Measurements from ENCODE around the gene TPRA1. TPM values are rescaled to one million over a fixed set of nuclear protein-coding genes. Genes with fewer than 3 reads are reported as not detected.

TPRA1 gene
- total and polyA plus RNA-seq, 2 experiments from 2014 or later: 16.7 to 30.4 TPM

DNA sequence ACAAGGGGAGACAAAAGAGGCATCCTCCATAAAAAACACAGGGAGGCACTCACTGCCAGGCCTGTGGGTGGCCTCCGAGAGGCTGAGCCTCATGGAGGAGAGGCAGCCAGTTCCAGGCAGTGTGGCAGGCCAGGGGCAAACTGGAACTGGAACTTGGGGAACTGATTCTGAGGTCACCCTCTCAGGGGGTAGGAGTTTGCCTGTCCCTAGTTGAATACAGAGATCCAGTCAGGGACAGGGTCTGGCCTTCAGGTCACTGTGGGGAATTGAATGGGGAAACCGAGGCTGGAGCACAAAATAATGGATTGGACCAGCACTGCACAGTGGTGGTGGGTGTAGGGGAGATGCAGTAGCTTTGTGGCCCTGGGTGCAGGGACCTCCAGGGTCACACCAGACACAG lies 58.7 kb downstream of the TPRA1 start:
- DNase-seq (ENCODE audit: low spot score) (no peak), ATAC-seq (no peak)
- Mint-ChIP-seq H3K36me3 (ENCODE audit: low read depth) (no peaks in the 10 kb centered on the region; the same call in 2 of the 3 replicates), H3K27ac (no peak overlapping the region), H3K27me3 (ENCODE audit: insufficient read depth, low read depth, poor library complexity) (peaks cover 6% of the 10 kb centered on the region), H3K4me3 (no peak overlapping the region), H3K9me3 (no peaks in the 10 kb centered on the region), H3K4me1 (peaks cover 10% of the 10 kb centered on the region)
- H3K9me2 ChIP-seq (ENCODE audit: insufficient read depth): no peaks in the 10 kb centered on the region
- no peaks in the 10 kb centered on the region for H3K36me3 ChIP-seq (ENCODE audit: insufficient read depth)
- H3K4me1 ChIP-seq (ENCODE audit: insufficient read depth): 0 out of 2 replicates have a peak, but pooled peaks cover 2% of the 10 kb centered on the region
- H4K20me1 ChIP-seq (replicated peaks; ENCODE audit: insufficient read depth): no peaks in the 10 kb centered on the region
- H3K4me2 ChIP-seq: no peak overlapping the region
- H3F3A ChIP-seq (replicated peaks; ENCODE audit: low read depth): no peaks in the 10 kb centered on the region
- no peaks in the 10 kb centered on the region for H3K27me3 ChIP-seq (ENCODE audit: insufficient read depth)
- H3K79me2 ChIP-seq (replicated peaks; ENCODE audit: insufficient read depth): no peaks in the 10 kb centered on the region
- no peak overlapping the region for H2AFZ ChIP-seq
- H3K27ac ChIP-seq (ENCODE audit: low read depth): no peak overlapping the region
- no peak for TF ChIP-seq STAT1 (IDR thresholded peaks at IDR 0.05; ENCODE audit: unreplicated experiment)
- TF ChIP-seq EZH2phosphoT487 (IDR thresholded peaks at IDR 0.05; ENCODE audit: unreplicated experiment): no peak
- TF ChIP-seq POLR2AphosphoS5 (IDR thresholded peaks at IDR 0.05; ENCODE audit: low read depth): no peak
- TF ChIP-seq ZNF331 (CRISPR knock-in tag; IDR thresholded peaks at IDR 0.05; ENCODE audit: low read depth): no peak
- TF ChIP-seq, protein P1, sequence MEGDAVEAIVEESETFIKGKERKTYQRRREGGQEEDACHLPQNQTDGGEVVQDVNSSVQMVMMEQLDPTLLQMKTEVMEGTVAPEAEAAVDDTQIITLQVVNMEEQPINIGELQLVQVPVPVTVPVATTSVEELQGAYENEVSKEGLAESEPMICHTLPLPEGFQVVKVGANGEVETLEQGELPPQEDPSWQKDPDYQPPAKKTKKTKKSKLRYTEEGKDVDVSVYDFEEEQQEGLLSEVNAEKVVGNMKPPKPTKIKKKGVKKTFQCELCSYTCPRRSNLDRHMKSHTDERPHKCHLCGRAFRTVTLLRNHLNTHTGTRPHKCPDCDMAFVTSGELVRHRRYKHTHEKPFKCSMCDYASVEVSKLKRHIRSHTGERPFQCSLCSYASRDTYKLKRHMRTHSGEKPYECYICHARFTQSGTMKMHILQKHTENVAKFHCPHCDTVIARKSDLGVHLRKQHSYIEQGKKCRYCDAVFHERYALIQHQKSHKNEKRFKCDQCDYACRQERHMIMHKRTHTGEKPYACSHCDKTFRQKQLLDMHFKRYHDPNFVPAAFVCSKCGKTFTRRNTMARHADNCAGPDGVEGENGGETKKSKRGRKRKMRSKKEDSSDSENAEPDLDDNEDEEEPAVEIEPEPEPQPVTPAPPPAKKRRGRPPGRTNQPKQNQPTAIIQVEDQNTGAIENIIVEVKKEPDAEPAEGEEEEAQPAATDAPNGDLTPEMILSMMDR (conservative IDR thresholded peaks at IDR 0.05; ENCODE audit: low read depth in 2 of 2): no peak
- no peak for TF ChIP-seq ZNF114 (CRISPR knock-in tag; IDR thresholded peaks at IDR 0.05)
- no peak for TF ChIP-seq JUNB (IDR thresholded peaks at IDR 0.05; ENCODE audit: unreplicated experiment)
- TF ChIP-seq, protein P2, sequence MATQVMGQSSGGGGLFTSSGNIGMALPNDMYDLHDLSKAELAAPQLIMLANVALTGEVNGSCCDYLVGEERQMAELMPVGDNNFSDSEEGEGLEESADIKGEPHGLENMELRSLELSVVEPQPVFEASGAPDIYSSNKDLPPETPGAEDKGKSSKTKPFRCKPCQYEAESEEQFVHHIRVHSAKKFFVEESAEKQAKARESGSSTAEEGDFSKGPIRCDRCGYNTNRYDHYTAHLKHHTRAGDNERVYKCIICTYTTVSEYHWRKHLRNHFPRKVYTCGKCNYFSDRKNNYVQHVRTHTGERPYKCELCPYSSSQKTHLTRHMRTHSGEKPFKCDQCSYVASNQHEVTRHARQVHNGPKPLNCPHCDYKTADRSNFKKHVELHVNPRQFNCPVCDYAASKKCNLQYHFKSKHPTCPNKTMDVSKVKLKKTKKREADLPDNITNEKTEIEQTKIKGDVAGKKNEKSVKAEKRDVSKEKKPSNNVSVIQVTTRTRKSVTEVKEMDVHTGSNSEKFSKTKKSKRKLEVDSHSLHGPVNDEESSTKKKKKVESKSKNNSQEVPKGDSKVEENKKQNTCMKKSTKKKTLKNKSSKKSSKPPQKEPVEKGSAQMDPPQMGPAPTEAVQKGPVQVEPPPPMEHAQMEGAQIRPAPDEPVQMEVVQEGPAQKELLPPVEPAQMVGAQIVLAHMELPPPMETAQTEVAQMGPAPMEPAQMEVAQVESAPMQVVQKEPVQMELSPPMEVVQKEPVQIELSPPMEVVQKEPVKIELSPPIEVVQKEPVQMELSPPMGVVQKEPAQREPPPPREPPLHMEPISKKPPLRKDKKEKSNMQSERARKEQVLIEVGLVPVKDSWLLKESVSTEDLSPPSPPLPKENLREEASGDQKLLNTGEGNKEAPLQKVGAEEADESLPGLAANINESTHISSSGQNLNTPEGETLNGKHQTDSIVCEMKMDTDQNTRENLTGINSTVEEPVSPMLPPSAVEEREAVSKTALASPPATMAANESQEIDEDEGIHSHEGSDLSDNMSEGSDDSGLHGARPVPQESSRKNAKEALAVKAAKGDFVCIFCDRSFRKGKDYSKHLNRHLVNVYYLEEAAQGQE (IDR thresholded peaks at IDR 0.05; ENCODE audit: unreplicated experiment): no peak
- TF ChIP-seq, protein P3, sequence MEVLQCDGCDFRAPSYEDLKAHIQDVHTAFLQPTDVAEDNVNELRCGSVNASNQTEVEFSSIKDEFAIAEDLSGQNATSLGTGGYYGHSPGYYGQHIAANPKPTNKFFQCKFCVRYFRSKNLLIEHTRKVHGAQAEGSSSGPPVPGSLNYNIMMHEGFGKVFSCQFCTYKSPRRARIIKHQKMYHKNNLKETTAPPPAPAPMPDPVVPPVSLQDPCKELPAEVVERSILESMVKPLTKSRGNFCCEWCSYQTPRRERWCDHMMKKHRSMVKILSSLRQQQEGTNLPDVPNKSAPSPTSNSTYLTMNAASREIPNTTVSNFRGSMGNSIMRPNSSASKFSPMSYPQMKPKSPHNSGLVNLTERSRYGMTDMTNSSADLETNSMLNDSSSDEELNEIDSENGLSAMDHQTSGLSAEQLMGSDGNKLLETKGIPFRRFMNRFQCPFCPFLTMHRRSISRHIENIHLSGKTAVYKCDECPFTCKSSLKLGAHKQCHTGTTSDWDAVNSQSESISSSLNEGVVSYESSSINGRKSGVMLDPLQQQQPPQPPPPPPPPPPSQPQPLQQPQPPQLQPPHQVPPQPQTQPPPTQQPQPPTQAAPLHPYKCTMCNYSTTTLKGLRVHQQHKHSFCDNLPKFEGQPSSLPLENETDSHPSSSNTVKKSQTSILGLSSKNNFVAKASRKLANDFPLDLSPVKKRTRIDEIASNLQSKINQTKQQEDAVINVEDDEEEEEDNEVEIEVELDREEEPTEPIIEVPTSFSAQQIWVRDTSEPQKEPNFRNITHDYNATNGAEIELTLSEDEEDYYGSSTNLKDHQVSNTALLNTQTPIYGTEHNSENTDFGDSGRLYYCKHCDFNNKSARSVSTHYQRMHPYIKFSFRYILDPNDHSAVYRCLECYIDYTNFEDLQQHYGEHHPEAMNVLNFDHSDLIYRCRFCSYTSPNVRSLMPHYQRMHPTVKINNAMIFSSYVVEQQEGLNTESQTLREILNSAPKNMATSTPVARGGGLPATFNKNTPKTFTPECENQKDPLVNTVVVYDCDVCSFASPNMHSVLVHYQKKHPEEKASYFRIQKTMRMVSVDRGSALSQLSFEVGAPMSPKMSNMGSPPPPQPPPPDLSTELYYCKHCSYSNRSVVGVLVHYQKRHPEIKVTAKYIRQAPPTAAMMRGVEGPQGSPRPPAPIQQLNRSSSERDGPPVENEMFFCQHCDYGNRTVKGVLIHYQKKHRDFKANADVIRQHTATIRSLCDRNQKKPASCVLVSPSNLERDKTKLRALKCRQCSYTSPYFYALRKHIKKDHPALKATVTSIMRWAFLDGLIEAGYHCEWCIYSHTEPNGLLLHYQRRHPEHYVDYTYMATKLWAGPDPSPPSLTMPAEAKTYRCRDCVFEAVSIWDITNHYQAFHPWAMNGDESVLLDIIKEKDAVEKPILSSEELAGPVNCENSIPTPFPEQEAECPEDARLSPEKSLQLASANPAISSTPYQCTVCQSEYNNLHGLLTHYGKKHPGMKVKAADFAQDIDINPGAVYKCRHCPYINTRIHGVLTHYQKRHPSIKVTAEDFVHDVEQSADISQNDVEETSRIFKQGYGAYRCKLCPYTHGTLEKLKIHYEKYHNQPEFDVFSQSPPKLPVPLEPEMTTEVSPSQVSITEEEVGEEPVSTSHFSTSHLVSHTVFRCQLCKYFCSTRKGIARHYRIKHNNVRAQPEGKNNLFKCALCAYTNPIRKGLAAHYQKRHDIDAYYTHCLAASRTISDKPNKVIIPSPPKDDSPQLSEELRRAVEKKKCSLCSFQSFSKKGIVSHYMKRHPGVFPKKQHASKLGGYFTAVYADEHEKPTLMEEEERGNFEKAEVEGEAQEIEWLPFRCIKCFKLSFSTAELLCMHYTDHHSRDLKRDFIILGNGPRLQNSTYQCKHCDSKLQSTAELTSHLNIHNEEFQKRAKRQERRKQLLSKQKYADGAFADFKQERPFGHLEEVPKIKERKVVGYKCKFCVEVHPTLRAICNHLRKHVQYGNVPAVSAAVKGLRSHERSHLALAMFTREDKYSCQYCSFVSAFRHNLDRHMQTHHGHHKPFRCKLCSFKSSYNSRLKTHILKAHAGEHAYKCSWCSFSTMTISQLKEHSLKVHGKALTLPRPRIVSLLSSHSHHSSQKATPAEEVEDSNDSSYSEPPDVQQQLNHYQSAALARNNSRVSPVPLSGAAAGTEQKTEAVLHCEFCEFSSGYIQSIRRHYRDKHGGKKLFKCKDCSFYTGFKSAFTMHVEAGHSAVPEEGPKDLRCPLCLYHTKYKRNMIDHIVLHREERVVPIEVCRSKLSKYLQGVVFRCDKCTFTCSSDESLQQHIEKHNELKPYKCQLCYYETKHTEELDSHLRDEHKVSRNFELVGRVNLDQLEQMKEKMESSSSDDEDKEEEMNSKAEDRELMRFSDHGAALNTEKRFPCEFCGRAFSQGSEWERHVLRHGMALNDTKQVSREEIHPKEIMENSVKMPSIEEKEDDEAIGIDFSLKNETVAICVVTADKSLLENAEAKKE (CRISPR knock-in tag; IDR thresholded peaks at IDR 0.05): no peak
- no peak for TF ChIP-seq NANOG (IDR thresholded peaks at IDR 0.05; ENCODE audit: borderline replicate concordance)
- TF ChIP-seq, protein P4, sequence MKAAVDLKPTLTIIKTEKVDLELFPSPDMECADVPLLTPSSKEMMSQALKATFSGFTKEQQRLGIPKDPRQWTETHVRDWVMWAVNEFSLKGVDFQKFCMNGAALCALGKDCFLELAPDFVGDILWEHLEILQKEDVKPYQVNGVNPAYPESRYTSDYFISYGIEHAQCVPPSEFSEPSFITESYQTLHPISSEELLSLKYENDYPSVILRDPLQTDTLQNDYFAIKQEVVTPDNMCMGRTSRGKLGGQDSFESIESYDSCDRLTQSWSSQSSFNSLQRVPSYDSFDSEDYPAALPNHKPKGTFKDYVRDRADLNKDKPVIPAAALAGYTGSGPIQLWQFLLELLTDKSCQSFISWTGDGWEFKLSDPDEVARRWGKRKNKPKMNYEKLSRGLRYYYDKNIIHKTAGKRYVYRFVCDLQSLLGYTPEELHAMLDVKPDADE (IDR thresholded peaks at IDR 0.05): no peak
- no peak for TF ChIP-seq CREB1 (CRISPR knock-in tag; IDR thresholded peaks at IDR 0.05; ENCODE audit: low read depth)
- TF ChIP-seq EZH2 (IDR thresholded peaks at IDR 0.05; ENCODE audit: low read depth, unreplicated experiment): no peak
- no peak overlapping the region for H3K4me3 ChIP-seq
